ENCODE results near the gene NIPAL3.

GRCh38 chr1:24441480-24441879 is 25.9 kb downstream of the NIPAL3 start:
- TF ChIP-seq POLR2A (IDR thresholded peaks at IDR 0.05; ENCODE audit: low read depth, low read length) (no peak), TAF1 (IDR thresholded peaks at IDR 0.05; ENCODE audit: borderline replicate concordance, low read depth, low read length) (no peak), POLR2AphosphoS5 (IDR thresholded peaks at IDR 0.05; ENCODE audit: low read depth, low read length) (no peak)
